GM10248 (cell line): ENCODE measurements around the gene CDHR4.
"Not testable (repeated sequence)": the region's sequence is repeated elsewhere in the genome, so short reads cannot be mapped to it uniquely, and the experiment has no call there.

Experiments
- CTCF ChIA-PET: fragments of 300-600 bp; sonication (Branson Sonifier 250); formaldehyde crosslinking; extraction: SDS; loops from one replicate; lab custom pipeline; 2021; ENCODE audit warnings: antibody characterized with exemption; lab: Yijun Ruan, JAX
- POLR2A ChIA-PET: fragments of 350-650 bp; sonication (Branson Sonifier 250); formaldehyde crosslinking; extraction: SDS; loops from one replicate; lab custom pipeline; 2020; ENCODE audit warnings: antibody characterized with exemption; lab: Yijun Ruan, JAX
- DNase-seq: peaks from one replicate; pipeline ENCODE4 v3.0.0; 2012; ENCODE audit errors: extremely low spot score
- TF ChIP-seq, protein P1 (sequence below): IDR thresholded peaks from 2 replicates; pipeline ENCODE4 v1.5.1; 2012; ENCODE audit warnings: mild to moderate bottlenecking, low read depth; ENCODE audit errors: extremely low read depth, missing control alignments, control extremely low read depth

Gene CDHR4

DNA sequence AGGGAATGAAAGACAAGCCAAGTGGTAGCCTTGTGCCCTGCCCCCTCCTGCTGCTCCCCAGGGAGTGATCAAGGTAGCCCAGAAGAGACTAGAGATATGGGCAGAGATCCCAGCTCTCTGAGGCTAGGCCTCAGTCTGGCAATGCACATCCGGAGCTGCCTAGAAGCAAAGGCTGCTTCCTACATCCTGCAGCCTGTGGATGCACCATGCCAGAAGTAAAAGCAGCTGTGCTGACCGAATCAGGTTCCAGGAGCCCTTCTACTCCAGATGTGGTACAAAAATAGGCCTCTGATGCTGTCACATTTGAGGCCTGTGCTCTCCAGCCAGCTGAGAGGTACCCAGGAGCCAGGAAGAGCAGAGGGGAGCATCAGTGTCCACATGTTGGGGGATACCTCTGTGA is 40.7 kb upstream of the CDHR4 start:
- TF ChIP-seq, protein P1, sequence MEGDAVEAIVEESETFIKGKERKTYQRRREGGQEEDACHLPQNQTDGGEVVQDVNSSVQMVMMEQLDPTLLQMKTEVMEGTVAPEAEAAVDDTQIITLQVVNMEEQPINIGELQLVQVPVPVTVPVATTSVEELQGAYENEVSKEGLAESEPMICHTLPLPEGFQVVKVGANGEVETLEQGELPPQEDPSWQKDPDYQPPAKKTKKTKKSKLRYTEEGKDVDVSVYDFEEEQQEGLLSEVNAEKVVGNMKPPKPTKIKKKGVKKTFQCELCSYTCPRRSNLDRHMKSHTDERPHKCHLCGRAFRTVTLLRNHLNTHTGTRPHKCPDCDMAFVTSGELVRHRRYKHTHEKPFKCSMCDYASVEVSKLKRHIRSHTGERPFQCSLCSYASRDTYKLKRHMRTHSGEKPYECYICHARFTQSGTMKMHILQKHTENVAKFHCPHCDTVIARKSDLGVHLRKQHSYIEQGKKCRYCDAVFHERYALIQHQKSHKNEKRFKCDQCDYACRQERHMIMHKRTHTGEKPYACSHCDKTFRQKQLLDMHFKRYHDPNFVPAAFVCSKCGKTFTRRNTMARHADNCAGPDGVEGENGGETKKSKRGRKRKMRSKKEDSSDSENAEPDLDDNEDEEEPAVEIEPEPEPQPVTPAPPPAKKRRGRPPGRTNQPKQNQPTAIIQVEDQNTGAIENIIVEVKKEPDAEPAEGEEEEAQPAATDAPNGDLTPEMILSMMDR = no peak
- ChIA-PET CTCF (interaction anchor here (0.6 to 29.3 kb wide), 9 partner anchors 9 to 301 kb away, joined by 3 to 558 read pairs (median 7); partner anchors contain the start of genes CDHR4, INKA1, TRAIP and UBA7), POLR2A (interaction anchor here (0.5 to 0.6 kb wide), 3 partner anchors 66 to 441 kb away, joined by 3 to 5 read pairs (median 4); no protein-coding TSS in a partner anchor)

DNA sequence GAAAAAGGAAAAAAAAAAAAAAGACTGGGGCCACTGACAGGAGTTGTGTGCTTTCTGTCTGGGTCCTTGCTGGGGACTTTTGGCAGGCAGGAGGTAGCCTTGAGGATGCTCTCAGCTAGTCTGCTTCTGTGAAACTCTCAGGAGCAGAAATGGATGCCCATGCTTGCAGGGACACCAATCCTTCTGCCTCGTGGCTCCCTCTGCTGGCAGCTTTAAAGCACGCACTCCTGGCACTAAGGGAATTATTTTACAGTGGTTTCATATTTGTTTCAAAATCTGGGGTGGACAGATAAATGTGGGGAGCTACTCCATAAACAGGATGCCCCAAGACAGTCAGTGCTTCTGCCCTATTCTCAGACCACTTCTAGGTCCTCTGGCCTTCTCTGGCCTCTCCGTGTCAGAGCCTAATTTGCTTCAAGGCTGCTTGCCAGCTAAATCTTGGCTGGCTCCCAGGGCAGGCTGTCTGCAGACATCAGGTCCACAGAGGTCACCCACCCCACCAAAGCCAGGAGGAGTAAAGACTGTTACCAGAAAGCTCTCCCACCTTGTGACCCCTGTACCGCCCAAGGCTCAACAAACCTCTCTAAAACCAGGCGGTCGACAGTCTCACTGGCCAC is 39.6 kb upstream of the CDHR4 start:
- peak; percentile 82 for DNase-seq
- TF ChIP-seq, protein P1 = peak; percentile 92
- POLR2A ChIA-PET = interaction anchor here (1.1 kb wide), 1 partner anchor 36 kb away, joined by 3 read pairs; the partner anchor contains the start of gene INKA1
- CTCF ChIA-PET = interaction anchor here (0.6 to 29.3 kb wide), 45 partner anchors 9 to 300 kb away, joined by 3 to 558 read pairs (median 5); partner anchors contain the start of genes AMIGO3, CDHR4, INKA1 and IP6K1

More for the DNA sequence above, 40.7 kb upstream of the CDHR4 start:
- DNase-seq = no peak

DNA sequence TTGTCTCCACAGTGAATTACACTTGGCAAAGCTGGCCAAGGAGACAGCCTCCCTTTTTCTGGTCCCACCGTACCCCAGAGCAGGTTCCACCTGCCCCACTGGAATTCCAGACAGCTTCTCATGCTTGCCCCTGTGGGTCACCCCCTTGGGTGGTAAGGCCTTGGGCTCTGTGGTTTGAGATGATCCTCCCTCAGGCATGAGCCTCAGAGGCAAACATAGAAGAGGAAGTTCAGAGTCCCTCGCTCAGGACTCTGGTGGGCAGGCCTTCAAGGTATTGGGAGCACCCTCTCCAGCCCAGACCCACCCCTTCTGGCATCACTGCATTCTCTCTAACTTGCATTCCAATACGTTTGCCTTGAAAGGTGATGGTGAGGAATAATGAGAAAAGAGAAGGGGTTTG is 31.7 kb upstream of the CDHR4 start:
- TF ChIP-seq, protein P1 = no peak
- DNase-seq = no peak
- CTCF ChIA-PET = interaction anchor here (0.8 to 29.3 kb wide), 5 partner anchors 7 to 331 kb away, joined by 3 to 558 read pairs (median 7); partner anchors contain the start of genes CDHR4, INKA1 and UBA7
- POLR2A ChIA-PET = no interaction called here

DNA sequence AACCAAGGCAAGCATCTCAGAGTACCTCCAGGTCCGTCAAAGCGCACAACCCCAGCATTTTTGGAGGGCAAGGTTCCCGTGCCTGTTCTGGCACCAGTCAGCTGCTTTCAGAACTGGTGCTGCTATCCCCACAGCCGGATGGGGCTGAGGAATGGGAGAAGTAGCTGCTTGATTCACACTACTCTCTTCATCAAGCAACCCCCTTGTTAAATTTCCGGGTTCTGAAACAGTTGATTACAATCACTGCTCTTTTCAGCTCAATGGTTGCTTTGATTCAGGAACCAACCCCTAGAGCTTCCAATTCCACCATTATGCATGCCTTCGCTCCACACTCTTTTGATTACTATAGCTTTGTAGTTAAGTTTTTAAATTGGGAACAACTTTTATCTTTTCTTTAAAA is 26.3 kb upstream of the CDHR4 start:
- TF ChIP-seq, protein P1 = no peak
- DNase-seq = no peak
- CTCF ChIA-PET = interaction anchor here (1.3 to 29.3 kb wide), 6 partner anchors 8 to 47 kb away, joined by 3 to 558 read pairs (median 10); partner anchors contain the start of genes CDHR4, INKA1 and UBA7
- POLR2A ChIA-PET = no interaction called here

DNA sequence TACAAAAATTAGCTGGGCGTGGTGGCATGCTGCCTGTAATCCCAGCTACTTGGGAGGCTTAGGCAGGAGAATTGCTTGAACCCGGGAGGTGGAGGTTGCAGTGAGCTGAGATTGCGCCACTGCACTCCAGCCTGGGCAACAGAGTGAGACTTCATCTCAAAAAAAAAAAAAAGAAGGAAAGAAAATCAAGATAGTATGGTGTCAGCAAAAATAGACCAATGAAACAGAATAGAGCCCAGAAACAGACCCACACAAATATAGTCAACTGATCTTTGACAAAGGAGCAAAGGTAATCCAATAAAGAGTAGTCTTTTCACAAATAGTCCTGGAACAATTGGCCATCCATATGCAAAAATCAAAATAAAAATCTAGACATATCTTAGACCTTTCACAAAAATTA is 23.5 kb upstream of the CDHR4 start:
- DNase-seq, POLR2A ChIA-PET: not testable (repeated sequence)
- CTCF ChIA-PET = interaction anchor here (29.3 kb wide), 1 partner anchor 21 kb away, joined by 558 read pairs; the partner anchor contains the start of genes CDHR4, INKA1 and UBA7

DNA sequence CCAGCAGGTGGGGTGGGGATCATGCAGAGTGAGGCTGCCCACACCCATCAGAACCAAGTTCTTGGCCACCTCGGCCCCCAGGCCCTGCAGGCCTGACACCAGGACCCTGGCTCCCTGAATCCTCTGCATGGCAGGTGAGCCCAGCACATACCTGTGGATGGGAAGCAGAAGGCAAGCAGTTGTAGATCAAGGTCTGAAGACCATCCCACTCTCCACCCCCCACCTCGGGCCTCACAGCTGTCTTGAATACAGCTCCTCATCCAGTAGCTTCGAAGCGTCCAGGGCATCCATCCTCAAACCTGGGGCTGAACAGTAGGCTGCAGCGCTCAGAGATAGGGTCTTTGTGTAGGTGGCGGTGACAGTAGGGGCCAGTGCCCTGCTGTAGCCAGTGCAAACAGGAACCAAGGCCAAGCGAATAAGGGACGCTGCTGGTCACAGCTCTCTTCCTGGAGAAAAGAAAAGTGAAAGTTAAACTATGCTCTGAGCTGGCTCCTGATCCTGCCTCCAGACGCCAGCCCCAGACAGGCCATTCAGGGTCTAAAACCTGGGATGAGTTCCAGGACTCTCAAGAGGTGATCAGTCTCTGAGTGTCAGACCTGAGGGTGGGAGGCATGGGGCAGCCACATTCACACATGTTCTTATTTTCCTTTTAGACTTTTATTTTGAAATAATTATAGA is 14.0 kb upstream of the CDHR4 start, which contains the start of gene UBA7:
Gene UBA7 (minus strand): TSS at position 457 of the 678 bp plus-strand sequence. CDS start 166 bp downstream, at position 291.
- POLR2A ChIA-PET = interaction anchor here (0.6 to 1.7 kb wide), 4 partner anchors 8 to 413 kb away, joined by 3 to 8 read pairs (median 4); partner anchors contain the start of gene INKA1
- CTCF ChIA-PET = interaction anchor here (1.5 to 25.2 kb wide), 3 partner anchors 8 to 23 kb away, joined by 6 to 558 read pairs (median 38); partner anchors contain the start of gene INKA1
- DNase-seq = peak; percentile 84
- TF ChIP-seq, protein P1 = no peak
